Psoas muscle (tissue), 8 donors: Measurements from ENCODE around the gene PSAT1. TPM values are rescaled to one million over a fixed set of nuclear protein-coding genes. Genes with fewer than 3 reads are reported as not detected.

ENCODE experiments used
- ATAC-seq, 4 donors: fragments of 200-7000 bp; cut with Tn5 transposase; one replicate each; pipeline ENCODE4 v1.9.1; 2020; ENCODE audit warnings: moderate library complexity in 3 of 4, mild to moderate bottlenecking in 2 of 4
- DNase-seq, 2 donors: peaks; one replicate each; pipeline ENCODE4 v3.0.0-alpha.2; 2020
- H3K27ac ChIP-seq: fragments of 200-600 bp; one replicate; pipeline ENCODE4 v1.8.0; 2022
- H3K27me3 ChIP-seq, 3 donors: fragments of 200-600 bp in 1 of 3; one replicate each; pipeline versions ENCODE4 v1.6.1 to v1.8.0; 2013 to 2022; ENCODE audit warnings: low read length in 2 of 3, mild to moderate bottlenecking in 2 of 3, moderate library complexity in 1 of 3; ENCODE audit not compliant: insufficient read depth in 3 of 3
- H3K36me3 ChIP-seq, 2 donors: fragments of 200-600 bp in 1 of 2; one replicate each; pipeline versions ENCODE4 v1.6.1 to v1.8.0; 2013 to 2022; ENCODE audit warnings: low read depth in 1 of 2, mild to moderate bottlenecking in 1 of 2, moderate library complexity in 1 of 2; ENCODE audit not compliant: insufficient read depth in 1 of 2
- H3K4me1 ChIP-seq: fragments of 200-600 bp; one replicate; pipeline ENCODE4 v1.8.0; 2022
- H3K4me3 ChIP-seq: fragments of 200-600 bp; one replicate; pipeline ENCODE4 v1.8.0; 2022; ENCODE audit warnings: mild to moderate bottlenecking
- H3K9me3 ChIP-seq: fragments of 200-600 bp; one replicate; pipeline ENCODE4 v1.8.0; 2022
- WGBS, 3 donors: extraction: QIAGEN DNeasy Blood & Tissue Kit; methylation state at CpG; one replicate each; pipeline versions ENCODE4 v1.1.6 to v1.1.7; 2013; 5-methylcytosine and 5-hydroxymethylcytosine counted together
- intact Hi-C, 2 donors: fragments of 100-400 bp; cut with DNase I; formaldehyde crosslinking; loops; one replicate each; pipeline versions ENCODE4 v1.11.0 to v1.14.2; 2022
- polyA plus RNA-seq, 3 donors: library from polyadenylated mRNA; stranded (reverse); fragments of 200-250 nt; gene quantifications; one replicate each; pipeline ENCODE4 v1.2.3, GENCODE V29; 2013
- total RNA-seq, 4 donors: library from RNA; stranded (reverse); fragmentation: NEBNext Ultra II Directional in 2 of 4; extraction: Animal tissue kit (Norgen Biotek cat#: 25700) in 2 of 4; gene quantifications; one replicate each; pipeline versions ENCODE4 v1.2.1 to v1.2.4, GENCODE V29; 2021 to 2023
- TF ChIP-seq, protein P1 (sequence below): fragments of 200-600 bp; IDR thresholded peaks from one replicate; pipeline ENCODE4 v1.8.0; 2022; ENCODE audit warnings: antibody characterized with exemption
- donor health status: healthy with polysubstance abuse.
- donor health status: DM: no; HTN: no; CAD: no; lungs with moderate emphysema.
- donor health status: Bipolar disorder and iron deficiency.
- donor health status: healthy.
- donor health status: DM: yes; HTN: yes; CAD: no.
- donor health status: DM: no; HTN: no; CAD: no.
- donor health status: DM: no; HTN: no; CAD: no.
- donor health status: DM: yes; HTN: yes; CAD: no.

PSAT1 gene
- total and polyA plus RNA-seq, 7 donors: 0.15 to 2.0 (median 0.53) TPM

DNA sequence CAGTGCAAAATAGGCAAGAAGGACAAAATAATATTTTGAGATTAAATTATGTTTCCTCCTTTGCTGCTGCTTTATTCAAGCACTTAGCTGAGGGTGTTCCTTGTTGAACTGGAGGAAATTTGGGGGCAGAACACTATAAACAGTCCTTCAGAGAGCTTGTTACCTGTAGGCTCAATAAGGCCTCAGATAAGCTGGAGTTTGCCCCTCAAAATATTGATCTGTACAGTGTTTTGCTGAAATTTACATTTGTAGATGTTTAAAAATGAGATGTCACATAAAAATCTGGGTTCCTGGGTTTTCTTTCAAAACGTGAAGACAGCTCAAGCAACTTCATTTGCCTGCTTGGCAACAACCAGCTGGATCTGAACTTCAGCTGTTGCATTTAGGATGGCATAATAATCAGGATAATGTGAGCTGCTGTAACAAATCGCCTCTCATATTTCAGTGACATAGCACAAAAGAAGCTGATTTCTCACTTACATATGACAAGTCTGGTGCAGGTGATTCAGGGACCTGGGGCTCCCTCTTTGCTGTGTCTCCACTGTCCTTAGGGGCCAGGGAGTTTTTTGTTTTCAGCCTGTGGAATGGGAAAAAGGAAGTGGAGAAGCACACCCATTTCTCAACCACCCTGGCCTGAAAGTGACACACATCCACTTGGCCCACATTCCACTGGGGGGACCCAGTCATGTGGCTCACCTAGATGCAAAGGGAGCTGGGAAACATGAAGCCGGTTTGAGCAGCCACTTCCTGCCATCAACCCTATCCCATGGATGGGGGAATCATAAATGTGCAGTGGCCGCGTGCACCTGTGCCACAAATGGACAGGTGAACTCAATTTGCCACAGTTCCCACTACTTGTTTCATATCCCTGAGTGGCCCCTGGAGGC lies 2.4 kb upstream of the PSAT1 start:
- H3K9me3 ChIP-seq: no peaks in the 10 kb centered on the region
- TF ChIP-seq, protein P1, sequence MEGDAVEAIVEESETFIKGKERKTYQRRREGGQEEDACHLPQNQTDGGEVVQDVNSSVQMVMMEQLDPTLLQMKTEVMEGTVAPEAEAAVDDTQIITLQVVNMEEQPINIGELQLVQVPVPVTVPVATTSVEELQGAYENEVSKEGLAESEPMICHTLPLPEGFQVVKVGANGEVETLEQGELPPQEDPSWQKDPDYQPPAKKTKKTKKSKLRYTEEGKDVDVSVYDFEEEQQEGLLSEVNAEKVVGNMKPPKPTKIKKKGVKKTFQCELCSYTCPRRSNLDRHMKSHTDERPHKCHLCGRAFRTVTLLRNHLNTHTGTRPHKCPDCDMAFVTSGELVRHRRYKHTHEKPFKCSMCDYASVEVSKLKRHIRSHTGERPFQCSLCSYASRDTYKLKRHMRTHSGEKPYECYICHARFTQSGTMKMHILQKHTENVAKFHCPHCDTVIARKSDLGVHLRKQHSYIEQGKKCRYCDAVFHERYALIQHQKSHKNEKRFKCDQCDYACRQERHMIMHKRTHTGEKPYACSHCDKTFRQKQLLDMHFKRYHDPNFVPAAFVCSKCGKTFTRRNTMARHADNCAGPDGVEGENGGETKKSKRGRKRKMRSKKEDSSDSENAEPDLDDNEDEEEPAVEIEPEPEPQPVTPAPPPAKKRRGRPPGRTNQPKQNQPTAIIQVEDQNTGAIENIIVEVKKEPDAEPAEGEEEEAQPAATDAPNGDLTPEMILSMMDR: no peak
- no peak overlapping the region for H3K4me3 ChIP-seq
- no peak overlapping the region for H3K27ac ChIP-seq
- intact Hi-C loops: loop anchor here in 1 of 2 donors (10.0 kb wide), 1 partner anchor 60 kb away; the partner anchor contains the start of gene CEP78
- peaks cover 0 to 38% (median 7%) of the 10 kb centered on the region in 3 donors for H3K27me3 ChIP-seq
- 56 to 71% (median 61%) methylated on average over 5 of the region's 5 CpGs for WGBS, 3 donors
- ATAC-seq (no peak), DNase-seq (no peak)
- H3K36me3 ChIP-seq: no peaks in the 10 kb centered on the region
- H3K4me1 ChIP-seq: peaks cover 19% of the 10 kb centered on the region

DNA sequence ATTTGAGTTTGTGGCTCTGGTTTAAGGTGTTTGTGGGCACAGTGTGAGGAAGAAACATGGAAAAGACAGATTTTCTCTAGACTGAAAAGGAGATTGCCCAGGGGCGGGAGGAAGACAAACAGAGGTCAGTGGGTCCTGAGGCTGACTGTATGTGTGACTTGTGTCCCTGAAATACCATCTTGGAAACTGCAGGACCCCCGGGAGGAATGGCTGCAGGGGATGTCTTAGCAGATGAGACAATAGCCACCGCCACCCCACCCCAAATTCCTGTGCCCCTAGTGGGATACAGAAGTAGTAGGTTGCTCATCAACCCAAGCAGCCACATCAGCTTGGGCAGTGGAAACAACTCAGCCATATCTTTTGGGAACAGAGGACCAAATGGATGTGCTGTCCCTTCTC lies 1.7 kb upstream of the PSAT1 start:
- no peak for DNase-seq
- H3K27ac ChIP-seq: no peak overlapping the region
- WGBS, 3 donors: 80 to 90% (median 87%) methylated on average over 3 of the region's 3 CpGs
- peaks cover 0 to 45% (median 7%) of the 10 kb centered on the region in 3 donors for H3K27me3 ChIP-seq
- peaks cover 19% of the 10 kb centered on the region for H3K4me1 ChIP-seq
- intact Hi-C loops: loop anchor here in 1 of 2 donors (10.0 kb wide), 1 partner anchor 60 kb away; the partner anchor contains the start of gene CEP78
- no peaks in the 10 kb centered on the region for H3K36me3 ChIP-seq
- no peak overlapping the region for H3K4me3 ChIP-seq
- TF ChIP-seq, protein P1: no peak
- no peak for ATAC-seq
- no peaks in the 10 kb centered on the region for H3K9me3 ChIP-seq

DNA sequence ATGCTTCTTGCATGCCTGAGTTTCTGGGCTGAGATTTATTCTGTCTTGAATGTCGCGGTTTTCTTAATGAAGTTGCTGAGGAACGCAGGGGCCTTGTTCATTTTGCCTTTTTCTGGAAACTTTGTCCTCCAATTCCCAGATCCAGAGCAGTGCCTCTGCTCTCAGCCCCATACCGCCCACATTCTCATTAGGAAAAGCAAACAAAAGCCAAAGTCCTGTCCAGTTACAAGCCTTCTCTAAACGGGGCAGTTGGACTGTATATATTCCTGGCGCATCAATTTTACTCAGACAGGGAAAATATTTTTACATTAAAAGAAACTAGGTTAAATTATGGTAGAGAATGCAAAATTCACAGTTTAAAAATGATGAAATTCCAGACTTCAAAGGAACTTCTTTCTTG lies 1.2 kb upstream of the PSAT1 start:
- WGBS, 3 donors: 57 to 64% (median 61%) methylated on average over 6 of the region's 6 CpGs
- DNase-seq (no peak), ATAC-seq (no peak)
- H3K4me3 ChIP-seq: no peak overlapping the region
- no peak overlapping the region for H3K27ac ChIP-seq
- peaks cover 0 to 50% (median 5%) of the 10 kb centered on the region in 3 donors for H3K27me3 ChIP-seq
- TF ChIP-seq, protein P1: no peak
- no peaks in the 10 kb centered on the region for H3K9me3 ChIP-seq
- H3K36me3 ChIP-seq: no peaks in the 10 kb centered on the region
- H3K4me1 ChIP-seq: peaks cover 19% of the 10 kb centered on the region
- intact Hi-C loops: loop anchor here in 1 of 2 donors (10.0 kb wide), 1 partner anchor 61 kb away; the partner anchor contains the start of gene CEP78

DNA sequence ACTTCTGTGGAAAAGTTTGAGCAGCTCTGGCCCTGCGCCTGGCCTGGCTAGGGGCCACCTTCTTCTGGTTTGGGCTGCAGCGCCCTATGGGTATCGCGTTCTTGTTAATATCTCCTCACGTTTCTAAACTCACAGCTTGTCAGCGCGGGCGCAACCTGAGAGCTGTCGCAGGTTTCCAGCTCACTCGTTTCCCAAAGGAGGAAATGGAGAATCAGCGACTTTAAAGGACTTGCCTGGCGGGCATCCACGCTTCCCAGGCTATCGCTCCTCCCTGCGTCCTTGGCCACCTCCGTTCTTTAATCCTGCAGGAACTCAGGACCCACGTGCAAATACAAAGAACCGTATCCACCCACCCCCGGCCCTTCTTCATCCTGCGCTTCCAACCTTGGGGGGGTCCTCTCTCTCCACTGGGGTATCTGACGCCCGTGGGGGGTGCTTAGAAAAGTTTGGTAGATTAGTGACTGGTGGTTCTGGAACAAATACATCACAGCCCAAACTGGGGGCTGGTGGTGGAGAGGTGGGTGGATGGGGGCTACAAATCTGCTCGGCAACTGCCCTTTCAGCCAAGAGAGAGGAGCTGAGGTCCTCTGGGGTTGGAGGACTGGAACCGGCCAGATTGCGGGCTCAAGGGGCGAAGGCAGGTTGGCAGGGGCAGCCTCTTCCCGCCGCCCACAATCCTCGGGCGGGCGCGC lies 578 bp upstream of the PSAT1 start:
- TF ChIP-seq, protein P1: no peak
- Histone ChIP-seq H3K4me3 (peak overlapping the region; percentile 68), H3K4me1 (peaks cover 19% of the 10 kb centered on the region), H3K27me3 (peaks cover 0 to 56% (median 5%) of the 10 kb centered on the region in 3 donors), H3K36me3 (no peaks in the 10 kb centered on the region), H3K27ac (no peak overlapping the region), H3K9me3 (no peaks in the 10 kb centered on the region)
- DNase-seq (peak; percentile 20 to 55), ATAC-seq (peak in 2 of 4 donors; percentile 24 to 28)
- intact Hi-C loops: loop anchor here in 1 of 2 donors (10.0 kb wide), 1 partner anchor 62 kb away; the partner anchor contains the start of gene CEP78
- WGBS, 3 donors: 1 to 5% (median 3%) methylated on average over 28 to 32 of the region's 32 CpGs
